CD14-positive monocyte (primary cell): Measurements from ENCODE around the gene PRKACA. TPM values are rescaled to one million over a fixed set of nuclear protein-coding genes. Genes with fewer than 3 reads are reported as not detected.

Source experiments
- DNase-seq, 3 donors: peaks; one replicate each; pipeline ENCODE4 v3.0.0-alpha.2; 2011 to 2022
- H2AFZ ChIP-seq: 2 replicates; pipeline ENCODE4 v1.6.0; 2012; ENCODE audit warnings: mild to moderate bottlenecking, low read depth, low read length, inconsistent platforms; ENCODE audit not compliant: insufficient read depth, poor library complexity, severe bottlenecking
- H3K27ac ChIP-seq, 2 donors: 1 replicate in 1 of 2; 2 replicates in 1 of 2; pipeline ENCODE4 v1.5.1; 2012 to 2013; ENCODE audit warnings: low read length in 2 of 2, control low read depth in 1 of 2, inconsistent platforms in 1 of 2, low read depth in 1 of 2, mild to moderate bottlenecking in 1 of 2
- H3K27me3 ChIP-seq, 2 donors: one replicate each; pipeline versions ENCODE4 v1.6.0 to v1.6.1; 2011 to 2013; ENCODE audit warnings: low read length in 2 of 2; ENCODE audit not compliant: control insufficient read depth in 2 of 2, insufficient read depth in 2 of 2
- H3K36me3 ChIP-seq, 2 donors: replicated peaks in 1 of 2; 1 replicate in 1 of 2; 2 replicates in 1 of 2; pipeline versions ENCODE4 v1.5.1 to v1.6.1; 2012 to 2013; ENCODE audit warnings: low read length in 2 of 2, control low read depth in 1 of 2, inconsistent platforms in 1 of 2, mild to moderate bottlenecking in 1 of 2; ENCODE audit not compliant: insufficient read depth in 2 of 2, control insufficient read depth in 1 of 2
- H3K4me1 ChIP-seq, 2 donors: 1 replicate in 1 of 2; 2 replicates in 1 of 2; pipeline versions ENCODE4 v1.5.1 to v1.6.1; 2012 to 2013; ENCODE audit warnings: low read length in 2 of 2, control low read depth in 1 of 2, inconsistent platforms in 1 of 2, mild to moderate bottlenecking in 1 of 2, moderate library complexity in 1 of 2; ENCODE audit not compliant: insufficient read depth in 2 of 2, control insufficient read depth in 1 of 2
- H3K4me2 ChIP-seq: replicated peaks from 2 replicates; pipeline ENCODE3; 2012; ENCODE audit warnings: low read length, moderate library complexity, mild to moderate bottlenecking; ENCODE audit not compliant: poor library complexity, severe bottlenecking; ENCODE audit errors: extremely low read depth
- H3K4me3 ChIP-seq, 3 experiments: fragments of 200-600 bp in 1 of 3; sonication (generic) in 1 of 3; replicated peaks in 1 of 3; 1 replicate in 2 of 3; 2 replicates in 1 of 3; pipeline ENCODE4 v1.5.1; 2011 to 2013; ENCODE audit warnings: low read length in 3 of 3, mild to moderate bottlenecking in 3 of 3, control low read depth in 2 of 3, low read depth in 2 of 3, inconsistent platforms in 1 of 3, moderate library complexity in 1 of 3
- H3K79me2 ChIP-seq: 2 replicates; pipeline ENCODE4 v1.6.0; 2012; ENCODE audit warnings: mild to moderate bottlenecking, control low read depth, inconsistent platforms, low read length, moderate library complexity; ENCODE audit not compliant: insufficient read depth
- H3K9ac ChIP-seq: 2 replicates; pipeline ENCODE4 v1.6.0; 2017; ENCODE audit warnings: low read length, mild to moderate bottlenecking; ENCODE audit not compliant: insufficient read depth, poor library complexity, severe bottlenecking
- H3K9me3 ChIP-seq, 2 donors: replicated peaks in 1 of 2; 1 replicate in 1 of 2; 2 replicates in 1 of 2; pipeline versions ENCODE4 v1.5.1 to v1.6.1; 2012 to 2013; ENCODE audit warnings: low read length in 2 of 2, control low read depth in 1 of 2; ENCODE audit not compliant: control insufficient read depth in 1 of 2, insufficient read depth in 1 of 2
- H4K20me1 ChIP-seq: 2 replicates; pipeline ENCODE4 v1.6.0; 2012; ENCODE audit warnings: mild to moderate bottlenecking, low read length, control low read depth, moderate library complexity; ENCODE audit not compliant: insufficient read depth
- H3K27ac Mint-ChIP-seq, 7 donors: one replicate each; pipeline ENCODE4 v1.8.0; 2020; ENCODE audit warnings: mild to moderate bottlenecking in 7 of 7, mixed read lengths in 7 of 7, moderate library complexity in 6 of 7, inconsistent platforms in 2 of 7
- H3K27me3 Mint-ChIP-seq, 3 donors: one replicate each; pipeline ENCODE4 v1.8.0; 2021 to 2022; ENCODE audit warnings: low read depth in 3 of 3, mild to moderate bottlenecking in 3 of 3, mixed read lengths in 3 of 3, moderate library complexity in 3 of 3, inconsistent platforms in 1 of 3
- H3K36me3 Mint-ChIP-seq, 2 donors: one replicate each; pipeline ENCODE4 v1.8.0; 2020; ENCODE audit warnings: mixed read lengths in 2 of 2, inconsistent platforms in 1 of 2, mild to moderate bottlenecking in 1 of 2
- H3K4me1 Mint-ChIP-seq: one replicate; pipeline ENCODE4 v1.8.0; 2020; ENCODE audit warnings: mild to moderate bottlenecking, mixed read lengths
- H3K4me3 Mint-ChIP-seq, 2 donors: one replicate each; pipeline ENCODE4 v1.8.0; 2020; ENCODE audit warnings: mild to moderate bottlenecking in 2 of 2, mixed read lengths in 2 of 2, moderate library complexity in 1 of 2
- H3K9me3 Mint-ChIP-seq, 7 donors: one replicate each; pipeline ENCODE4 v1.8.0; 2020 to 2022; ENCODE audit warnings: mixed read lengths in 7 of 7, mild to moderate bottlenecking in 6 of 7, moderate library complexity in 6 of 7, inconsistent platforms in 2 of 7
- WGBS: methylation state at CpG from one replicate; pipeline ENCODE4 v1.1.5; 2013; ENCODE audit warnings: missing lambda C conversion rate; ENCODE audit not compliant: insufficient coverage; 5-methylcytosine and 5-hydroxymethylcytosine counted together
- intact Hi-C, 2 donors: fragments of 100-400 bp; cut with micrococcal nuclease; formaldehyde crosslinking; loops; one replicate each; pipeline versions ENCODE4 v1.15.0 to v1.15.1; 2023
- polyA plus RNA-seq, 3 donors: library from polyadenylated mRNA; depleted of rRNA in 1 of 3; unstranded in 2 of 3; stranded (reverse) in 1 of 3; fragments of 300-500 nt in 2 of 3; fragments of >200 nt in 1 of 3; fragmentation: Illumina TruSeq in 2 of 3; gene quantifications; 1 replicate in 2 of 3; 2 replicates in 1 of 3; pipeline ENCODE4 v1.2.3, GENCODE V29; 2012 to 2021
- TF ChIP-seq, protein P1 (sequence below): fragments of 200-600 bp; IDR thresholded peaks from one replicate; pipeline ENCODE4 v1.8.0; 2022; ENCODE audit warnings: antibody characterized with exemption, mild to moderate bottlenecking

PRKACA gene
- polyA plus RNA-seq, 3 donors = 2.0 to 231 (median 3.8) TPM

DNA sequence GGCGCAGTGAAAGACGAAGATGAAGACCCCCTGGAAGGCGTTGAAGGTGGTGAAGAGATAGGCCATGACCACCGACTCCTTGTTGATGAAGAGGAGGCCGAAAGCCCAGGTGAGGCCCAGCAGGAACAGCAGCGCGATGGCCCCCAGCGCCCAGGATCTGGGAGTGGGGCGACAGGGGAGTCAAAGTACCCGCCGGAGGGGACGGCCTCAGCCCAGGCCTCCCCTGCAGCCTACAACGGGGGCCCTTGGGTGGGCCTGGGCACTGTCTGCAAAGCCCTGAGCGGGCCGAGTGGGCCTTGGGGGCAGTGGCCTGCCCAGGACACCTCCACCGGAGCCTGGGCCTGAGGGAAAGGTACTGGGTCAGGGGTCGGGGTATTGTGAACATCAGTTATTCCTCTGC, 37.8 kb upstream of the PRKACA start:
- H3K79me2 ChIP-seq = peaks cover 16% of the 10 kb centered on the region
- H2AFZ ChIP-seq = no peak overlapping the region
- Mint-ChIP-seq H3K36me3 (peaks cover 29 to 46% of the 10 kb centered on the region in 2 donors), H3K4me1 (peaks cover 15% of the 10 kb centered on the region), H3K9me3 (peaks cover 0 to 3% (median 0%) of the 10 kb centered on the region in 7 donors), H3K4me3 (no peak overlapping the region), H3K27me3 (peaks cover 0 to 1% (median 0%) of the 10 kb centered on the region in 3 donors), H3K27ac (peak overlapping the region in 1 of 7 donors; percentile 57)
- intact Hi-C loops = no loop called here
- H3K9ac ChIP-seq = no peak overlapping the region
- no peak overlapping the region for H3K4me3 ChIP-seq
- no peaks in the 10 kb centered on the region for H3K27me3 ChIP-seq
- WGBS = 98% methylated on average over 14 of the region's 17 CpGs
- TF ChIP-seq, protein P1, sequence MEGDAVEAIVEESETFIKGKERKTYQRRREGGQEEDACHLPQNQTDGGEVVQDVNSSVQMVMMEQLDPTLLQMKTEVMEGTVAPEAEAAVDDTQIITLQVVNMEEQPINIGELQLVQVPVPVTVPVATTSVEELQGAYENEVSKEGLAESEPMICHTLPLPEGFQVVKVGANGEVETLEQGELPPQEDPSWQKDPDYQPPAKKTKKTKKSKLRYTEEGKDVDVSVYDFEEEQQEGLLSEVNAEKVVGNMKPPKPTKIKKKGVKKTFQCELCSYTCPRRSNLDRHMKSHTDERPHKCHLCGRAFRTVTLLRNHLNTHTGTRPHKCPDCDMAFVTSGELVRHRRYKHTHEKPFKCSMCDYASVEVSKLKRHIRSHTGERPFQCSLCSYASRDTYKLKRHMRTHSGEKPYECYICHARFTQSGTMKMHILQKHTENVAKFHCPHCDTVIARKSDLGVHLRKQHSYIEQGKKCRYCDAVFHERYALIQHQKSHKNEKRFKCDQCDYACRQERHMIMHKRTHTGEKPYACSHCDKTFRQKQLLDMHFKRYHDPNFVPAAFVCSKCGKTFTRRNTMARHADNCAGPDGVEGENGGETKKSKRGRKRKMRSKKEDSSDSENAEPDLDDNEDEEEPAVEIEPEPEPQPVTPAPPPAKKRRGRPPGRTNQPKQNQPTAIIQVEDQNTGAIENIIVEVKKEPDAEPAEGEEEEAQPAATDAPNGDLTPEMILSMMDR = no peak
- no peak for DNase-seq
- peaks cover 3% of the 10 kb centered on the region in 2 donors for H3K4me1 ChIP-seq
- H3K9me3 ChIP-seq = no peaks in the 10 kb centered on the region
- H3K27ac ChIP-seq = no peak overlapping the region
- H4K20me1 ChIP-seq = peaks cover 26% of the 10 kb centered on the region
- H3K4me2 ChIP-seq = no peak overlapping the region
- peaks cover 31 to 51% of the 10 kb centered on the region in 2 donors for H3K36me3 ChIP-seq

DNA sequence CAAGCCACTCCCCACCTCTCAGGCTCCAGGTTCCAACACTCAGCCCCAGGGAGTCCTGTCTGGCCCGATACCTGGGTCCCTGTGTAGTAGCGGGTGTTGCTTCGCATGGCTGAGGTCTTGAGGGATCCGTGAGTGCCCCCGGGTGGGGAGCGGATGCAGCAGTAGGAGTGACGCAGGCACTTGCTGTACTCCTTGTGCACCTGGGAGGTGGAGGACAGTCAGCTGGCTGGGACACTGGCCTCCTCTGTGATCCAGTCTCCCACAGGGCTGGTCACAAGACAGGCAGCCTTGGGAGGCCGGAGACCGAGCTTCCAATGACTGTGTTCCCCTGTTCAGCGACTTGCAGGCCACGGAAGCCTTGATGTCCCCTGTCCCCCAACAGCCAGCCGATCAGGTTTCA, 35.2 kb upstream of the PRKACA start:
- peaks cover 0 to 5% (median 1%) of the 10 kb centered on the region in 3 donors for H3K27me3 Mint-ChIP-seq
- peaks cover 42% of the 10 kb centered on the region for H3K4me1 Mint-ChIP-seq
- no peak overlapping the region for H3K4me3 ChIP-seq
- no peak overlapping the region for H2AFZ ChIP-seq
- peaks cover 23 to 42% of the 10 kb centered on the region in 2 donors for H3K36me3 ChIP-seq
- no peak overlapping the region for H3K4me2 ChIP-seq
- no peak overlapping the region for H3K4me3 Mint-ChIP-seq
- no peak overlapping the region for H3K9ac ChIP-seq
- 97% methylated on average over 11 of the region's 12 CpGs for WGBS
- peaks cover 35% of the 10 kb centered on the region for H3K79me2 ChIP-seq
- H3K27me3 ChIP-seq = no peaks in the 10 kb centered on the region
- intact Hi-C loops = no loop called here
- no peaks in the 10 kb centered on the region for H3K9me3 ChIP-seq
- peaks cover 25 to 42% of the 10 kb centered on the region in 2 donors for H3K36me3 Mint-ChIP-seq
- H3K4me1 ChIP-seq = peaks cover 29 to 30% of the 10 kb centered on the region in 2 donors
- peaks cover 45% of the 10 kb centered on the region for H4K20me1 ChIP-seq
- peak overlapping the region in 2 of 7 donors; percentile 11 to 30 for H3K27ac Mint-ChIP-seq
- H3K27ac ChIP-seq = no peak overlapping the region
- H3K9me3 Mint-ChIP-seq = peaks cover 0 to 4% (median 0%) of the 10 kb centered on the region in 7 donors
- TF ChIP-seq, protein P1 = no peak
- DNase-seq = no peak
